SW 1271 (cell line): Measurements from ENCODE around the gene RRP8.

ENCODE experiments used
- DNase-seq, 2 experiments: peaks; one replicate each; lab custom pipeline; 2025; lab: John Stamatoyannopoulos, UW

The RRP8 gene

GRCh38 chr11:6617315-6617781 lies 13.9 kb upstream of the RRP8 start:
- DNase-seq: no peak

- DNase-seq: no peak
Observed at GRCh38 chr11:6616596-6617250, 13.3 kb upstream of the RRP8 start.

GRCh38 chr11:6615882-6616585 lies 12.6 kb upstream of the RRP8 start:
- no peak for DNase-seq

GRCh38 chr11:6615046-6615445 lies 11.6 kb upstream of the RRP8 start:
- no peak for DNase-seq

- no peak for DNase-seq
Observed at GRCh38 chr11:6614446-6614845, 11.0 kb upstream of the RRP8 start.

GRCh38 chr11:6613496-6613895 lies 10.1 kb upstream of the RRP8 start:
- no peak for DNase-seq

- peak; percentile 83 to 90 for DNase-seq
Observed at GRCh38 chr11:6612213-6613041, 9.0 kb upstream of the RRP8 start, which contains the start of gene TAF10. TAF10 (minus strand) TSS chr11:6612216; CDS start chr11:6612189, 27 bp downstream.

- DNase-seq: no peak
Observed at GRCh38 chr11:6611963-6612212, 8.5 kb upstream of the RRP8 start.

GRCh38 chr11:6611092-6611962 lies 7.9 kb upstream of the RRP8 start:
- peak in 1 of 2 experiments; percentile 37 for DNase-seq

GRCh38 chr11:6610591-6610990 lies 7.2 kb upstream of the RRP8 start:
- DNase-seq: no peak

GRCh38 chr11:6609502-6610015 lies 6.1 kb upstream of the RRP8 start:
- DNase-seq: no peak

- no peak for DNase-seq
Observed at GRCh38 chr11:6608726-6609501, 5.5 kb upstream of the RRP8 start.

GRCh38 chr11:6608011-6608410 lies 4.6 kb upstream of the RRP8 start:
- no peak for DNase-seq

GRCh38 chr11:6607190-6607795 lies 3.9 kb upstream of the RRP8 start:
- DNase-seq: no peak

GRCh38 chr11:6606471-6607189 lies 3.2 kb upstream of the RRP8 start:
- DNase-seq: peak; percentile 83 to 93

- DNase-seq: no peak
Observed at GRCh38 chr11:6604790-6605189, 1.4 kb upstream of the RRP8 start.

- DNase-seq: peak in 1 of 2 experiments; percentile 49
Observed at GRCh38 chr11:6604081-6604626, 738 bp upstream of the RRP8 start.

- no peak for DNase-seq
Observed at GRCh38 chr11:6602096-6602940, 1.1 kb downstream of the RRP8 start.
